Fibroblast of mammary gland (primary cell): ENCODE data around the gene NRXN3.
A peak's percentile ranks its signal among the peaks of the same experiment; 100 is the strongest.

Source experiments
- DNase-seq: peaks from one replicate; pipeline ENCODE4 v3.0.0-alpha.2; 2010; ENCODE audit warnings: low read depth
- H3K4me3 ChIP-seq: 2 replicates; pipeline ENCODE4 v1.5.1; 2011; ENCODE audit warnings: low read depth, mild to moderate bottlenecking, low read length, moderate library complexity; ENCODE audit not compliant: control insufficient read depth
- TF ChIP-seq, protein P1 (sequence below): conservative IDR thresholded peaks from 2 replicates; pipeline ENCODE4 v1.5.1; 2011; ENCODE audit warnings: low read depth, low read length, inconsistent platforms; ENCODE audit not compliant: control insufficient read depth, insufficient read depth

Gene NRXN3

DNA sequence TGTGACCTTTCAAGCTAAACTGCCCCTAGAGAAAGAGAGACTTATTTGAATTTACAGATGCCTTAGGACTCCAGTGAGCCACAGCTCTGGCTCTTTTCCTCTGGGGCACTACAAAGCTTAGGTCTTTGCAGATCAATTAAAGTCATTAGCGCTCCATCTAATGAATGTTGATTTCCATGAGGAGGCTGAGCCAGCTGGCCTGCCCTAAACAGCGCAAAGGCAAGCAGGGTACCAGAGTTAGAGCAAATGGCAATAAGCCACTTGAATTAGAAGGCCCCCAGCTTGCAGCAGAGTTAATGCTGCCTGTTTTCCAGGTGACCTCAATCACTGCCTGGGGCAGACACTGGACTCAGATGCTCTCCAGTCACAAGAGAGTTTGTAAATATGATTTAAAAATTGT, 1345.8 kb downstream of the NRXN3 start:
- no peak overlapping the region for H3K4me3 ChIP-seq
- TF ChIP-seq, protein P1, sequence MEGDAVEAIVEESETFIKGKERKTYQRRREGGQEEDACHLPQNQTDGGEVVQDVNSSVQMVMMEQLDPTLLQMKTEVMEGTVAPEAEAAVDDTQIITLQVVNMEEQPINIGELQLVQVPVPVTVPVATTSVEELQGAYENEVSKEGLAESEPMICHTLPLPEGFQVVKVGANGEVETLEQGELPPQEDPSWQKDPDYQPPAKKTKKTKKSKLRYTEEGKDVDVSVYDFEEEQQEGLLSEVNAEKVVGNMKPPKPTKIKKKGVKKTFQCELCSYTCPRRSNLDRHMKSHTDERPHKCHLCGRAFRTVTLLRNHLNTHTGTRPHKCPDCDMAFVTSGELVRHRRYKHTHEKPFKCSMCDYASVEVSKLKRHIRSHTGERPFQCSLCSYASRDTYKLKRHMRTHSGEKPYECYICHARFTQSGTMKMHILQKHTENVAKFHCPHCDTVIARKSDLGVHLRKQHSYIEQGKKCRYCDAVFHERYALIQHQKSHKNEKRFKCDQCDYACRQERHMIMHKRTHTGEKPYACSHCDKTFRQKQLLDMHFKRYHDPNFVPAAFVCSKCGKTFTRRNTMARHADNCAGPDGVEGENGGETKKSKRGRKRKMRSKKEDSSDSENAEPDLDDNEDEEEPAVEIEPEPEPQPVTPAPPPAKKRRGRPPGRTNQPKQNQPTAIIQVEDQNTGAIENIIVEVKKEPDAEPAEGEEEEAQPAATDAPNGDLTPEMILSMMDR = no peak
- no peak for DNase-seq

DNA sequence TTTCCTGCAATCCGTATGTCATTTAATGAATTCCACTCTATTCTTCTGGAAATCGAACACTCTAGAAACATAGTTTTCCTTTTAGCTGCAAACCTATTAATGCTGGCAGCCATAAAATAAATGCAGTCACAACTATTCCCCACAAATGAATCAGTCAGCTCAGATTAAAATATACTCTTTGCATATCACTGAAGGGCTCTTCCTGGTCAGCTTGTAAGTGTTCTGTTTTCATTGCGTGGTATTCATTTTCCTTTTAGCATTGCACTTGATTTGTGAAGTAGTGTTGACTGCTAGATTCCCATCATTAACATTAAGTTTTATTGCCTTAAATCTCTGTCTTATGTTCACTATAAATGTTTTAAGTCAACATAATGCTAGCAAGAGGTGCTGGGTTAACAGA, 1355.2 kb downstream of the NRXN3 start:
- TF ChIP-seq, protein P1 = no peak
- no peak for DNase-seq
- no peak overlapping the region for H3K4me3 ChIP-seq

DNA sequence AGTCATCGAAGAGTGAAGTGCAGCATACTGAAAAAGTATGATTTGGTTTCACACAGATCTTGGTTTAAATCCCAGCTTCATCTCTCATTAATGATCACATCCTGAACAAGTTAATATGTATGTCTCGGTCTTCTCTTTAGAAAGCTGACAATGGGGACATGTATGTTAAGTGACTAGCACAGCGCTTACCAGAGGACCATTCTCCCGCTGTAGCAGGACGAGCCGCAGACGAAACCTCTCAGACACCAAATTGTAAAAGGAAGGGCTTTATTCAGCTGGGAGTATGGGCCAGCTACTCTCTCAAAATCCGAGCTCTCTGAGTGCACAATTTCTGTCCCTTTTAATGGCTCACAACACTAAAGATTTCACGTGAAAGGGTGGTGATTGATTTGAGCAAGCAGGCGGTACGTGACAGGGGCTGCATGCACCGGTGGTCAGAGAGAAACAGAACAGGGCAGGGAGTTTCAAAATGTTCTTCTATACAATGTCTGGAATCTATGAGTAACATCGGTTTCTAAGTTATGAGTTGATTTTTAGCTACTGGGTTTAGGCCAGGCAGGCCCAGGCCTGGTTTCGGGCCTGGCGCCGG, 1358.7 kb downstream of the NRXN3 start:
- TF ChIP-seq, protein P1 = no peak
- no peak overlapping the region for H3K4me3 ChIP-seq
- no peak for DNase-seq

DNA sequence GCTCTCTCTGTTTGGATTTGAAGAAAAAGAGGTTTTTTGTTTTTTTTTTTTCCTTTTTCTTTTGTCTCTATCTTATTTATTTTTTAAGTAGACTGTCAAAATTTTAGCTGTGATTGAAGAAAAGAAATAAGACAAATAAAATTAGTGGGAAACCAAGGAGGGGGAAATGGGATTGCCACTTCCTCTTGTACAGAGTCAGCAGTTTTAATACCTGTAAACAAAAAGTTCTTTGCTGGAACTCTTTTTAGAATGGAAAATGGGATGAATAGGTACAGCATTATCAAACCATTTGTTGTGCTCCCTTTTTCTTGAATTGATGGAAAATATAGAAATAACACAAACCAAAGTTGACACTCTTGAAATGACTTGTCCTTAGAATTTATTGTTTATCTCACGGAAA, 1360.4 kb downstream of the NRXN3 start:
- DNase-seq = no peak
- H3K4me3 ChIP-seq = no peak overlapping the region
- TF ChIP-seq, protein P1 = no peak

DNA sequence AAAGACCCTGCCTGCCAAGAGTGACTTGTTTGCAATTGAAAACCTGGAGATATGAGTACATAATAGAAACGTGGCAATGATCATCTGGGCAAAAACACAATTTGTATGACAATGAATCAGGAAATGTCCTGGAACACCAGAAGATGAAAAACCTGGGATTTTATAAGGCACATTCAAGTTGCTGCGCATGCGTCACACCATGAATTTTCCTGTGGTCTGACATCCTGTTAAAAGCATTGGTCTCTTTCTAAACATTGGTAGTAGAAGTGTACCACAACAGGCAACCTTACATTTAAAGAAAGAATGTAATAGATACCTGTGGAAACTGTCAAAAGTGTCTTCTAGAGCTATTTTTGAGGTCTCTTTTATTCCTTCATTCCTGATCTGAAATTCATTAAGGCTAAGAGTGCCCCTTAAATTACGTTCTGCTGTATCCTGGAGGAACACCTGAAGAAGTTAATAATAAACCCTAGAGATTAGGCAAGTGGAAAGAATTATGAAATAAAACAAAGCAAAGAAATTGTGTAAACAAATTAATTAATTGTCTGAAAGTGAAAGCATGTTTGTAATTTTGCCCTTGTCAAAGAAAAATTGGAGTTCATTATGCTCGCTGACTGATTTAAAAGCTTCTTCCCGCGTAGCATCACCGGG, 1364.7 kb downstream of the NRXN3 start:
- peak; percentile 20 for DNase-seq
- no peak overlapping the region for H3K4me3 ChIP-seq
- TF ChIP-seq, protein P1 = no peak

DNA sequence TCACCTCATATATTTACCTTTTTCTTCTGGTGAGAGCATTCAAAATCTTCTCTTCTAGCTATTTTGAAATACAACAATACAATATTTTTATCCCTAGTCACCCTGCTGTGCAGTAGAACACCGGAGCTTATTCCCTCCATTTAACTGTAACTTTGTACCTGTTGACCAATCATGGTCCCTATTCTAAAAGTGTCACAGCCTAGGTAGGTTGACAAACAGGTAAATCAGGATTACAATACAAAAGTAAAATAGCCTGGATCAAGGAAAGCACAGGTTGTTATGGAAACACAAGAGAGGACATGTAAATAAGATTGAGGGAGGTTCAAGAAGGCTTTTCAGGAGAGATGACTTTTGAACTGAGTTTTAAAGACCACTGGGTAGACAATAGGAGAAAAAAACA, 1370.2 kb downstream of the NRXN3 start:
- no peak for DNase-seq
- TF ChIP-seq, protein P1 = no peak
- no peak overlapping the region for H3K4me3 ChIP-seq
